Ovary (tissue), 9 donors: ENCODE measurements around the gene ANK3. TPM values are rescaled to one million over a fixed set of nuclear protein-coding genes. Genes with fewer than 3 reads are reported as not detected.

ENCODE experiments used
- DNase-seq, 5 donors: peaks; one replicate each; pipeline ENCODE4 v3.0.0-alpha.2; 2019 to 2020
- H3K27ac ChIP-seq, 2 donors: fragments of 200-600 bp; one replicate each; pipeline versions ENCODE4 v1.5.1 to v1.8.0; 2019 to 2022
- H3K27me3 ChIP-seq: fragments of 200-600 bp; one replicate; pipeline ENCODE4 v1.8.0; 2022
- H3K36me3 ChIP-seq: fragments of 200-600 bp; sonication (generic); one replicate; pipeline ENCODE4 v1.5.1; 2019
- H3K4me1 ChIP-seq: one replicate; pipeline ENCODE4 v1.8.1; 2013; ENCODE audit warnings: mild to moderate bottlenecking, moderate library complexity; ENCODE audit not compliant: insufficient read depth
- H3K4me3 ChIP-seq: fragments of 200-600 bp; sonication (generic); one replicate; pipeline ENCODE4 v1.5.1; 2017
- H3K9me3 ChIP-seq, 2 donors: fragments of 200-600 bp in 1 of 2; sonication (generic) in 1 of 2; one replicate each; pipeline versions ENCODE4 v1.5.1 to v1.8.1; 2013 to 2019; ENCODE audit warnings: mild to moderate bottlenecking in 1 of 2, moderate library complexity in 1 of 2
- CTCF ChIP-seq, 3 donors: fragments of 450-650 bp in 2 of 3; fragments of 200-600 bp in 1 of 3; IDR thresholded peaks; one replicate each; pipeline versions ENCODE4 v1.5.1 to v1.8.0; 2016 to 2022; ENCODE audit warnings: antibody characterized with exemption in 3 of 3, mild to moderate bottlenecking in 1 of 3
- EP300 ChIP-seq: sonication (generic); formaldehyde crosslinking; IDR thresholded peaks from one replicate; pipeline ENCODE4 v1.6.1; 2017; ENCODE audit warnings: antibody characterized with exemption
- POLR2A ChIP-seq: fragments of 450-650 bp; IDR thresholded peaks from one replicate; pipeline ENCODE4 v1.6.1; 2017; ENCODE audit warnings: antibody characterized with exemption, mild to moderate bottlenecking, moderate library complexity
- WGBS, 3 donors: extraction: QIAGEN DNeasy Blood & Tissue Kit in 1 of 3; methylation state at CpG; one replicate each; pipeline versions ENCODE4 v1.1.5 to v1.1.7; 2013 to 2017; 5-methylcytosine and 5-hydroxymethylcytosine counted together
- intact Hi-C, 4 donors: fragments of 100-400 bp; cut with DNase I; formaldehyde crosslinking; loops; one replicate each; pipeline versions ENCODE4 v1.11.0 to v1.15.1; 2022 to 2023
- polyA plus RNA-seq, 2 donors: library from polyadenylated mRNA; stranded (reverse); fragments of 200-250 nt in 1 of 2; fragments of 350-450 nt in 1 of 2; fragmentation: Illumina TruSeq in 1 of 2; extraction: RNeasy Lipid Tissue Mini Kit (QIAGEN cat#74804) in 1 of 2; gene quantifications; one replicate each; pipeline ENCODE4 v1.2.3, GENCODE V29; 2013 to 2014
- total RNA-seq, 7 donors: library from RNA; depleted of rRNA in 2 of 7; stranded (reverse); fragments of >200 nt in 2 of 7; fragmentation: NEBNext Ultra II Directional in 3 of 7; extraction: Animal tissue kit (Norgen Biotek cat#: 25700) in 3 of 7; gene quantifications; one replicate each; pipeline versions ENCODE4 v1.1.0 to v1.2.4, GENCODE V29; 2016 to 2023
- donor health status: DM: no; HTN: no; CAD: no; lungs with moderate emphysema.
- donor health status: DM: no; HTN: no; CAD: no.
- donor health status: Bipolar disorder and iron deficiency.
- donor health status: DM: yes; HTN: yes; CAD: no.
- donor health status: DM: no; HTN: no; CAD: no.
- donor health status: DM: yes; HTN: yes; CAD: no.

ANK3 gene
- total and polyA plus RNA-seq, 9 donors = 11.4 to 74.1 (median 28.3) TPM

DNA sequence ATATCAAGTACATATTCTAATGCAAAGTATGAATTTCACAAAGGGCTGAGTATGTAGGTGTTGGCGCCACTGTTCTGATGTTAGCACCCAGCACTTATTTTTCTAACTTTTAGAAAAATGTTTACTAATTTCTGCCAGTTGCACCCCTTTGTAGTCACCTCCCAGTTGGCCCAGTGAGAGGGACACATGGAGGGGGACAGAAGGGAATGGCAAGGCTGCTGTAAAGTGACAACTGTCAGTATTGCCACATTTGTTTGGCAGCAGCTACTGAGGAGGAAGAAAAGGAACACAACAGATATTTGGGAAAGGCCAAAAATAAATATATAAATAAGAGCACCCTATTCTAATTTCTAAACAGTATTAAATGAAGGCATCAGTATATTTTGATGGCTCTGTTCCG, 57.3 kb downstream of the ANK3 start:
- Histone ChIP-seq H3K4me1 (no peaks in the 10 kb centered on the region), H3K27me3 (no peaks in the 10 kb centered on the region), H3K4me3 (no peak overlapping the region), H3K36me3 (no peaks in the 10 kb centered on the region), H3K27ac (no peak overlapping the region), H3K9me3 (no peaks in the 10 kb centered on the region)
- no peak for DNase-seq
- no peak for TF ChIP-seq POLR2A
- TF ChIP-seq CTCF (IDR thresholded peaks at IDR 0.05) = no peak
- TF ChIP-seq EP300 = no peak
- intact Hi-C loops = no loop called here
- 47 to 97% (median 68%) methylated on average over 2 of the region's 2 CpGs for WGBS, 3 donors

DNA sequence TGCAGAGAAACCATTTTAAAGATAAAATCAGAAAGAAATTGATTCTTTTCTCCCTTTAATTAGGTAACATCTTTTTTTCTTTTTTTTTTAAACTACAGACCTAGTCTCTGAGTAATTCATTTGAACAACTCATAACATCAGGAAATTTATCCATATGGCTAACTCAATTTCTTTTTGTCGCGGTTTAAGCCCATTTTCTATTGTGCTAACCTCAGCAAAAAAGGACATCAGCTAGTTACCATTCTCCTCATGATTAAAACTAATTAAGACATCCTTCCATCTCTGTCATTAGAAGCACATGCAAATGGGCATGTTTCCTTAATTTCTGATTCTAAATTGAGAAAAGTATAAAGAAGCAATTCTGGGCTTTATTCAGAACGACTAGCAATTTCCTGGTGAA, 57.8 kb downstream of the ANK3 start:
- Histone ChIP-seq H3K9me3 (no peaks in the 10 kb centered on the region), H3K27ac (no peak overlapping the region), H3K4me1 (no peaks in the 10 kb centered on the region), H3K27me3 (no peaks in the 10 kb centered on the region), H3K36me3 (no peaks in the 10 kb centered on the region), H3K4me3 (no peak overlapping the region)
- intact Hi-C loops = no loop called here
- WGBS, 3 donors = 93 to 98% (median 95%) methylated on average over 3 of the region's 3 CpGs
- TF ChIP-seq EP300 (no peak), CTCF (IDR thresholded peaks at IDR 0.05) (no peak), POLR2A (no peak)
- DNase-seq = no peak

DNA sequence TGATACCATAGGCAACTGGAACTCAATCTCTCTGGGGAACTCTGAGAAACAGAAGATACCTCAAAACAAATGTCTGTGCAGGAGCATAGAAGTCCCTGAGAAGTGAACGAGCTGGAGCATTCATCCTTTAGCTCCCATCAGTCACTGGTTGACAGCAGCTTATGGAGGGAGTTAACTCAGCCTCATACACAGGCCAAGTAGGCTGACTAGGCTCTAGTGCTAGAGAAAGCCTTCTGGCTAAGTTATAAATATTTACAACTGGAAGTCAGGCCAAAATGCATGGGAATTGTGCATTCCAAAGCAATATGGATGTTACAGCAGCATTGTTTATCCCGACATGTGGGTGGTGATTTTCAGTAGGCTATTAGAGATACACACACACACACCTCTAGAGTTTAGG, 66.5 kb downstream of the ANK3 start:
- H3K27ac ChIP-seq = no peak overlapping the region
- H3K4me1 ChIP-seq = no peaks in the 10 kb centered on the region
- no peaks in the 10 kb centered on the region for H3K27me3 ChIP-seq
- no peaks in the 10 kb centered on the region for H3K36me3 ChIP-seq
- 78 to 87% (median 81%) methylated on average over 2 of the region's 2 CpGs for WGBS, 3 donors
- intact Hi-C loops = no loop called here
- no peak for TF ChIP-seq POLR2A
- TF ChIP-seq EP300 = no peak
- no peak for TF ChIP-seq CTCF (IDR thresholded peaks at IDR 0.05)
- no peaks in the 10 kb centered on the region for H3K9me3 ChIP-seq
- DNase-seq = no peak
- H3K4me3 ChIP-seq = no peak overlapping the region

DNA sequence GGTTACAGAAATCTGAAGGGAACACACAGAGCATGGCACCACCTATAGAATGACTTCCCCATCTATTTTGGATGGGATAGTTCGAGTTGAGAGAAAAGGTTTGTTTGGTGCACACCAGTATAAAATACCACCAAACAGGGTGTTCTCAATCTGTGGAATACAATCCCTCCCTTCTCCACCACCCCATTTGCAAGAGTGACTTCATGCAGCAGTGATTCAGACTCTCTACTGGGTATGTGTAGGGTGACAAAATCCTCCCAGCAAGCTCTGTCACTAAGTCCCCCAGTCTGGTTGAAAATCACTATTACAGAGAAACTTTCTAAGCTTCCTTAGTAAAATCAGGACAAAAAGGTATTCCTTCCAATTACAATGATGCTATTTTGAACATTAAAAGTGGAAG, 69.0 kb downstream of the ANK3 start:
- no peaks in the 10 kb centered on the region for H3K27me3 ChIP-seq
- H3K9me3 ChIP-seq = no peaks in the 10 kb centered on the region
- TF ChIP-seq EP300 (no peak), CTCF (IDR thresholded peaks at IDR 0.05) (no peak), POLR2A (no peak)
- no peak overlapping the region for H3K27ac ChIP-seq
- WGBS, 3 donors = 85 to 100% (median 97%) methylated on average over 1 of the region's 1 CpG
- no peak for DNase-seq
- no peak overlapping the region for H3K4me3 ChIP-seq
- no peaks in the 10 kb centered on the region for H3K36me3 ChIP-seq
- intact Hi-C loops = no loop called here
- H3K4me1 ChIP-seq = no peaks in the 10 kb centered on the region

- no peaks in the 10 kb centered on the region for H3K36me3 ChIP-seq
- intact Hi-C loops = no loop called here
These were observed 73.6 kb downstream of the ANK3 start for GRCh38 chr10:60316029-60316428.

More at GRCh38 chr10:60316029-60316428, 73.6 kb downstream of the ANK3 start:
- TF ChIP-seq CTCF (IDR thresholded peaks at IDR 0.05) (no peak), POLR2A (no peak), EP300 (no peak)
- Histone ChIP-seq H3K4me1 (no peaks in the 10 kb centered on the region), H3K27ac (no peak overlapping the region), H3K9me3 (no peaks in the 10 kb centered on the region), H3K4me3 (no peak overlapping the region), H3K27me3 (no peaks in the 10 kb centered on the region)
- DNase-seq = no peak
- whole genome bisulfite sequencing, 3 donors = 98 to 100% (median 100%) methylated on average over 1 of the region's 1 CpG
